ENCODE results near the gene KLC4. TPM values are rescaled to one million over a fixed set of nuclear protein-coding genes. Genes with fewer than 3 reads are reported as not detected.

KLC4 gene
- 21.4 TPM for total RNA-seq

GRCh38 chr6:43059168-43060033 is at the start of gene KLC4, which contains the start of gene MRPL2:
Gene KLC4, plus strand, starts transcription at chr6:43059631. Its CDS starts 1,705 bp downstream, at chr6:43061336.
Gene MRPL2, minus strand, starts transcription at chr6:43059434. Its CDS starts 53 bp downstream, at chr6:43059381.
- peak within 1 kb of the TSS; percentile 87 for H3K27ac ChIP-seq (ENCODE audit: low read depth, low read length)
- H3K9me3 ChIP-seq (ENCODE audit: control insufficient read depth in 3 of 3, low read length in 3 of 3): no peaks in the 10 kb centered on the region
- peak within 1 kb of the TSS; percentile 94 to 99 (median 97) for H3K9ac ChIP-seq (ENCODE audit: low read depth in 1 of 3, low read length in 3 of 3)
- peaks cover 26 to 34% (median 28%) of the 10 kb centered on the region in 3 donors for H3K4me1 ChIP-seq (ENCODE audit: control insufficient read depth in 3 of 3, insufficient read depth in 3 of 3, low read length in 3 of 3)
- peak within 1 kb of the TSS; percentile 94 to 99 (median 98) for H3K4me3 ChIP-seq (ENCODE audit: low read length in 3 of 3)
- no peaks in the 10 kb centered on the region for H3K27me3 ChIP-seq (ENCODE audit: control insufficient read depth in 3 of 3, insufficient read depth in 3 of 3, low read length in 3 of 3)
- H3K36me3 ChIP-seq (ENCODE audit: control insufficient read depth in 3 of 3, insufficient read depth in 3 of 3, low read length in 3 of 3): peaks cover 22 to 37% (median 36%) of the 10 kb centered on the region in 3 donors

GRCh38 chr6:43011207-43011606 is 48.2 kb upstream of the KLC4 start:
- Histone ChIP-seq H3K4me3 (ENCODE audit: low read length in 3 of 3) (no peak overlapping the region), H3K27ac (ENCODE audit: low read depth, low read length) (no peak overlapping the region), H3K36me3 (ENCODE audit: control insufficient read depth in 3 of 3, insufficient read depth in 3 of 3, low read length in 3 of 3) (peaks cover 54 to 61% (median 60%) of the 10 kb centered on the region in 3 donors), H3K4me1 (ENCODE audit: control insufficient read depth in 3 of 3, insufficient read depth in 3 of 3, low read length in 3 of 3) (peaks cover 29 to 35% (median 31%) of the 10 kb centered on the region in 3 donors), H3K9ac (ENCODE audit: low read depth in 1 of 3, low read length in 3 of 3) (no peak overlapping the region), H3K27me3 (ENCODE audit: control insufficient read depth in 3 of 3, insufficient read depth in 3 of 3, low read length in 3 of 3) (no peaks in the 10 kb centered on the region), H3K9me3 (ENCODE audit: control insufficient read depth in 3 of 3, low read length in 3 of 3) (no peaks in the 10 kb centered on the region)

DNA sequence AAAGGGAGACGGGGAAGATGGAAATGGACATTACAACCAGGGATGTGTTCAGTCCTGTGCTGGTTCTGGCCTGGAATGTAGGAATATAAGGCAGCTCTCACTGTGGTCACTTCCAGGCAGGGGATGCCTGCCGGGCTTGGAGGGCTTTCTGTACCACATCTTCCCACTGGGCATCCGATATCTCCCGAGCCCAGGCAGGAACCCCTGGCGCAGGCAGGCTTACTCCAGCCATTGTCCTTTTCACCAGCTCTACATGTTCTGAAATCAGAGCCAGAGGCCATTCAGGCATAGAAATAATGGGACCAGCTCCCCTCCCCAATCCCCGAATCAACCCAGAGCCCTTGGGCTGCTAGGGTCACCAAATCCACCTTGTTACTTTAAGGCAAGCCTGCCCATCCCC is 47.1 kb upstream of the KLC4 start:
- no peaks in the 10 kb centered on the region for H3K27me3 ChIP-seq (ENCODE audit: control insufficient read depth in 3 of 3, insufficient read depth in 3 of 3, low read length in 3 of 3)
- no peak overlapping the region for H3K27ac ChIP-seq (ENCODE audit: low read depth, low read length)
- H3K4me3 ChIP-seq (ENCODE audit: low read length in 3 of 3): peak overlapping the region in 1 of 3 donors; percentile 80
- H3K9me3 ChIP-seq (ENCODE audit: control insufficient read depth in 3 of 3, low read length in 3 of 3): no peaks in the 10 kb centered on the region
- peaks cover 47 to 53% (median 51%) of the 10 kb centered on the region in 3 donors for H3K36me3 ChIP-seq (ENCODE audit: control insufficient read depth in 3 of 3, insufficient read depth in 3 of 3, low read length in 3 of 3)
- peak overlapping the region in 2 of 3 donors; percentile 16 to 77 for H3K9ac ChIP-seq (ENCODE audit: low read depth in 1 of 3, low read length in 3 of 3)
- H3K4me1 ChIP-seq (ENCODE audit: control insufficient read depth in 3 of 3, insufficient read depth in 3 of 3, low read length in 3 of 3): peaks cover 41 to 46% (median 43%) of the 10 kb centered on the region in 3 donors

- H3K9me3 ChIP-seq (ENCODE audit: control insufficient read depth in 3 of 3, low read length in 3 of 3): no peaks in the 10 kb centered on the region
- H3K36me3 ChIP-seq (ENCODE audit: control insufficient read depth in 3 of 3, insufficient read depth in 3 of 3, low read length in 3 of 3): peaks cover 47 to 53% (median 50%) of the 10 kb centered on the region in 3 donors
- peak overlapping the region; percentile 74 to 80 (median 75) for H3K4me3 ChIP-seq (ENCODE audit: low read length in 3 of 3)
- peak overlapping the region; percentile 69 for H3K27ac ChIP-seq (ENCODE audit: low read depth, low read length)
- no peaks in the 10 kb centered on the region for H3K27me3 ChIP-seq (ENCODE audit: control insufficient read depth in 3 of 3, insufficient read depth in 3 of 3, low read length in 3 of 3)
- H3K9ac ChIP-seq (ENCODE audit: low read depth in 1 of 3, low read length in 3 of 3): peak overlapping the region; percentile 76 to 87 (median 77)
- H3K4me1 ChIP-seq (ENCODE audit: control insufficient read depth in 3 of 3, insufficient read depth in 3 of 3, low read length in 3 of 3): peaks cover 50 to 55% (median 52%) of the 10 kb centered on the region in 3 donors
Observed at GRCh38 chr6:43013097-43013842, 46.2 kb upstream of the KLC4 start.

DNA sequence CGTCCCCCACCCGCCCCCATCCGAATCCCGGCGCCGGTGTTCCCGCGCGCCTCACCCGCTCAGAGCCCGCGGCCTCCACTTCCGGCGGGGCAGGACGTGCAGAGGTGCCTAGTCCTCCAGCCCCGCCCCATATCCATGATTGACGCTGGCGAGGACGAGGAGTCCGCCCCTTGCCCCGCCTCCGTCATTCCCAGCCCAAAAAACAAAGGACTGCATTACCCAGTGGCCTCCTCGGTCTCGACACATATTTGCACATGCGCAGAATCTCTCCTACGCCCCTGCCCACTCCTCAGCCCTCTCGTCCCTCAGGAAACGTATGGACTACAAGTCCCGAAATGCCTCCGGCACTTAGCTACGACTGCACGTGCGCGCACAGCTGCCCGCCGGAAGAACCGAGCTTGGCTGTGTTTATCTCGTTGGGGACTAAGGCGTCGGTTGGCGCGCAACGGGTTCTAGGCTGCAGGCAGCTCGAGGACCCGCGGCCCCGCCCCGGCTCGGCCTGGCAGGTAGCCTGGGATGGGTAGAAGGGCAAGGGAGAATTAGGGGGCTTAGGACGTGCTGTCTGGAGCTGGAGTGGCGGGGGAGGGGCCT is 45.5 kb upstream of the KLC4 start, which contains the start of the genes KLHDC3 and MEA1:
Gene KLHDC3 (plus strand): TSS at position 407 of the 591 bp plus-strand sequence. CDS start 2,944 bp downstream, outside the sequence.
Gene MEA1 (minus strand): TSS at position 104 of the 591 bp plus-strand sequence. CDS start 133 bp downstream, outside the sequence.
- peaks cover 56 to 62% (median 58%) of the 10 kb centered on the region in 3 donors for H3K4me1 ChIP-seq (ENCODE audit: control insufficient read depth in 3 of 3, insufficient read depth in 3 of 3, low read length in 3 of 3)
- peaks cover 47 to 53% (median 50%) of the 10 kb centered on the region in 3 donors for H3K36me3 ChIP-seq (ENCODE audit: control insufficient read depth in 3 of 3, insufficient read depth in 3 of 3, low read length in 3 of 3)
- peak within 1 kb of the TSS; percentile 92 for H3K27ac ChIP-seq (ENCODE audit: low read depth, low read length)
- H3K4me3 ChIP-seq (ENCODE audit: low read length in 3 of 3): peak within 1 kb of the TSS; percentile 81 to 94 (median 88)
- no peaks in the 10 kb centered on the region for H3K27me3 ChIP-seq (ENCODE audit: control insufficient read depth in 3 of 3, insufficient read depth in 3 of 3, low read length in 3 of 3)
- no peaks in the 10 kb centered on the region for H3K9me3 ChIP-seq (ENCODE audit: control insufficient read depth in 3 of 3, low read length in 3 of 3)
- H3K9ac ChIP-seq (ENCODE audit: low read depth in 1 of 3, low read length in 3 of 3): peak within 1 kb of the TSS; percentile 79 to 97 (median 87)

- peak overlapping the region; percentile 81 to 94 (median 88) for H3K4me3 ChIP-seq (ENCODE audit: low read length in 3 of 3)
- peak overlapping the region; percentile 79 to 97 (median 81) for H3K9ac ChIP-seq (ENCODE audit: low read depth in 1 of 3, low read length in 3 of 3)
- H3K27me3 ChIP-seq (ENCODE audit: control insufficient read depth in 3 of 3, insufficient read depth in 3 of 3, low read length in 3 of 3): no peaks in the 10 kb centered on the region
- peak overlapping the region; percentile 92 for H3K27ac ChIP-seq (ENCODE audit: low read depth, low read length)
- H3K4me1 ChIP-seq (ENCODE audit: control insufficient read depth in 3 of 3, insufficient read depth in 3 of 3, low read length in 3 of 3): peaks cover 62 to 67% (median 63%) of the 10 kb centered on the region in 3 donors
- H3K36me3 ChIP-seq (ENCODE audit: control insufficient read depth in 3 of 3, insufficient read depth in 3 of 3, low read length in 3 of 3): peaks cover 45 to 53% (median 50%) of the 10 kb centered on the region in 3 donors
- no peaks in the 10 kb centered on the region for H3K9me3 ChIP-seq (ENCODE audit: control insufficient read depth in 3 of 3, low read length in 3 of 3)
Observed at GRCh38 chr6:43014434-43014909, 45.0 kb upstream of the KLC4 start.

DNA sequence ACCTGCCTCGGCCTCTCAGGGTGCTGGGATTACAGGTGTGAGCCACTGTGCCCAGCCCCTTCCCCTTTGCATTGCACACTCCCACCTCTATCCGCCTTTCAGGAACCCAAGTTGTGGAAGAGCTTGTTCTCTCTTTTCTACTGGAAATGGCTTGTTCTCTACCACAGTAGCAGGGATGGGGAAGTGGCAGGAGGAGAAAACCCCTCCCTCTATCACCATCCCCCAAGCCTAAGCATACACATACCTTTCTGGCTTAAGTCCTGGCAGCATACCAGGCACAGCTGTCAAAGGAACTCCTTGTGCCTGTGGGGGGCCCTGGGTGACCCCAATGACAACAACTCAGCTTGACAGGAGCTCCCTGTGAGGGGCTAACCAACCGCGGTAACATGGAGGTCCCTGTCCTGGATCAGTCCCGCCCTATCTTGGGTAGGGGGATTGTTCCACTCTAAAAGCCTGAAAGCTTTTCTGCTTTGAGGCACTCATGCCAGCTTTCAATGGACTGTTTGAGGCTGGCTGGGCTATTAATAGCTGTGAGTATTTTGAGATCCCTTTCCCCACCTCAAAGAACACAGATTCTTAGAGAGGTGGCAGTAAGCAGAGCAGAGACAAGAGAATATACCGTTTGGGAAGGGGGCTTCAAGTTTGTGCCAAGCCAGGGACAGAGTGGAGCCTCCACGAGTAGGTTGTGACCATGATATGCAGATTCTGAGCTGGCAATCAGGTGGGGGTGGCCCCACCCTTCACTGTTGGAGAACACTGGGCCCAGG is 43.1 kb upstream of the KLC4 start:
- Histone ChIP-seq H3K27ac (ENCODE audit: low read depth, low read length) (peak overlapping the region; percentile 92), H3K36me3 (ENCODE audit: control insufficient read depth in 3 of 3, insufficient read depth in 3 of 3, low read length in 3 of 3) (peaks cover 33 to 48% (median 46%) of the 10 kb centered on the region in 3 donors), H3K4me1 (ENCODE audit: control insufficient read depth in 3 of 3, insufficient read depth in 3 of 3, low read length in 3 of 3) (peaks cover 79 to 86% (median 79%) of the 10 kb centered on the region in 3 donors), H3K4me3 (ENCODE audit: low read length in 3 of 3) (peak overlapping the region; percentile 60 to 88 (median 77)), H3K9ac (ENCODE audit: low read depth in 1 of 3, low read length in 3 of 3) (peak overlapping the region; percentile 69 to 89 (median 77)), H3K27me3 (ENCODE audit: control insufficient read depth in 3 of 3, insufficient read depth in 3 of 3, low read length in 3 of 3) (no peaks in the 10 kb centered on the region), H3K9me3 (ENCODE audit: control insufficient read depth in 3 of 3, low read length in 3 of 3) (no peaks in the 10 kb centered on the region)

DNA sequence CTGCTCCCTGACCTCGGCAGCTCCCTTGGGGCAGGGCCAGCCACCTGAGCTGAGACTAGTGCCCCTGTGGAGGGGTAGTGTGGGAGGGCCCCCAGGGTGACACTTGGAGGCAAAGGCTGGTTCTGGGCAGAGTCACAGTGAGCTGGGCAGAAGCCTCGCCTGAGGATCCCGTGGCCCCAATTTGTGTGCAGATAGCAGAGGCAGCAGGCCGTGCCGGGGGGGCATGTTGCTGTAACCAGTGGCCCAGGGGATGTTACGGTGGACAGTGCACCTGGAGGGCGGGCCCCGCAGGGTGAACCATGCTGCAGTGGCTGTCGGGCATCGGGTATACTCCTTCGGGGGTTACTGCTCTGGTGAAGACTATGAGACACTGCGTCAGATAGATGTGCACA is 42.5 kb upstream of the KLC4 start:
- H3K9me3 ChIP-seq (ENCODE audit: control insufficient read depth in 3 of 3, low read length in 3 of 3): no peaks in the 10 kb centered on the region
- H3K27ac ChIP-seq (ENCODE audit: low read depth, low read length): peak overlapping the region; percentile 92
- H3K36me3 ChIP-seq (ENCODE audit: control insufficient read depth in 3 of 3, insufficient read depth in 3 of 3, low read length in 3 of 3): peaks cover 27 to 42% (median 40%) of the 10 kb centered on the region in 3 donors
- peak overlapping the region; percentile 69 to 89 (median 77) for H3K9ac ChIP-seq (ENCODE audit: low read depth in 1 of 3, low read length in 3 of 3)
- peak overlapping the region; percentile 60 to 88 (median 77) for H3K4me3 ChIP-seq (ENCODE audit: low read length in 3 of 3)
- H3K4me1 ChIP-seq (ENCODE audit: control insufficient read depth in 3 of 3, insufficient read depth in 3 of 3, low read length in 3 of 3): peaks cover 79 to 86% (median 79%) of the 10 kb centered on the region in 3 donors
- no peaks in the 10 kb centered on the region for H3K27me3 ChIP-seq (ENCODE audit: control insufficient read depth in 3 of 3, insufficient read depth in 3 of 3, low read length in 3 of 3)

All from skeletal muscle tissue (tissue), 4 donors.